ENCODE results near the gene UBR4. TPM values are rescaled to one million over a fixed set of nuclear protein-coding genes. Genes with fewer than 3 reads are reported as not detected.

Gene UBR4
- total and polyA plus RNA-seq, 4 experiments from 2014 or later, result 3.8 to 154 (median 89.6) TPM

GRCh38 chr1:19028110-19028509, 182.0 kb downstream of the UBR4 start:
- Mint-ChIP-seq H3K36me3 (peaks cover 0 to 6% of the 10 kb centered on the region in 2 donors), H3K4me3 (peak overlapping the region in 3 of 8 donors; percentile 1 to 26 (median 1)), H3K9me3 (peaks cover 0 to 15% (median 7%) of the 10 kb centered on the region in 8 donors), H3K27ac (peak overlapping the region in 2 of 7 donors; percentile 10 to 33), H3K27me3 (peaks cover 0 to 5% of the 10 kb centered on the region in 2 donors), H3K4me1 (peaks cover 0 to 9% (median 3%) of the 10 kb centered on the region in 4 donors)
- ChIA-PET POLR2A (ENCODE audit: partially characterized antibody) (interaction anchor here (0.9 kb wide), 1 partner anchor 18 kb away, joined by 3 read pairs; no protein-coding TSS in a partner anchor), CTCF (ENCODE audit: partially characterized antibody) (no interaction called here)
- Histone ChIP-seq H3K9me3 (ENCODE audit: control insufficient read depth in 1 of 2, low read length in 2 of 2) (no peaks in the 10 kb centered on the region), H3K27ac (ENCODE audit: low read depth, low read length) (no peak overlapping the region), H3K36me3 (ENCODE audit: insufficient read depth, low read length) (no peaks in the 10 kb centered on the region), H3K27me3 (ENCODE audit: insufficient read depth, low read length) (no peaks in the 10 kb centered on the region), H3K4me3 (ENCODE audit: low read length in 2 of 2) (no peak overlapping the region), H3K4me1 (ENCODE audit: insufficient read depth, low read length) (no peaks in the 10 kb centered on the region)
- intact Hi-C loops (cut with micrococcal nuclease), result no loop called here
- peak in 1 of 5 donors; percentile 33 for DNase-seq

Other genes starting within 250 kb of the UBR4 start
- 10 to 100 TPM; 34.7 to 35.3 TPM for gene EMC1, start 41.3 kb upstream of the UBR4 start, total RNA-seq
- 10 to 100 TPM; 21.2 to 24.3 TPM for gene EMC1, start 41.3 kb upstream of the UBR4 start, polyA plus RNA-seq
- gene MRTO4, start 41.5 kb upstream of the UBR4 start, total RNA-seq, result 10 to 100 TPM; 17.0 to 18.6 TPM
- 10 to 100 TPM; 14.1 to 23.7 TPM for gene MRTO4, start 41.5 kb upstream of the UBR4 start, polyA plus RNA-seq
- gene AKR7A3, start 78.5 kb upstream of the UBR4 start, total RNA-seq, result 1 to 10 TPM in 1 of 2 experiments, under 1 TPM in 1; 0.86 to 1.1 TPM
- not detected for gene AKR7A3, start 78.5 kb upstream of the UBR4 start, polyA plus RNA-seq
- 10 to 100 TPM; 25.1 to 26.3 TPM for gene AKR7A2, start 101.9 kb upstream of the UBR4 start, total RNA-seq
- gene AKR7A2, start 101.9 kb upstream of the UBR4 start, polyA plus RNA-seq, result 100 to 1,000 TPM in 1 of 2 donors, 10 to 100 TPM in 1; 89.0 to 134 TPM
- gene SLC66A1, start 102.1 kb upstream of the UBR4 start, total RNA-seq, result 10 to 100 TPM in 1 of 2 experiments, 1 to 10 TPM in 1; 7.4 to 10.2 TPM
- gene SLC66A1, start 102.1 kb upstream of the UBR4 start, polyA plus RNA-seq, result 1 to 10 TPM; 3.0 to 4.7 TPM

Measured in CD4-positive, alpha-beta memory T cell (primary cell).